NCI-H510A (cell line): ENCODE data around the gene MAGEA4.

Experiments
- DNase-seq: peaks from one replicate; lab custom pipeline; 2025; lab: John Stamatoyannopoulos, UW

MAGEA4 gene

DNA sequence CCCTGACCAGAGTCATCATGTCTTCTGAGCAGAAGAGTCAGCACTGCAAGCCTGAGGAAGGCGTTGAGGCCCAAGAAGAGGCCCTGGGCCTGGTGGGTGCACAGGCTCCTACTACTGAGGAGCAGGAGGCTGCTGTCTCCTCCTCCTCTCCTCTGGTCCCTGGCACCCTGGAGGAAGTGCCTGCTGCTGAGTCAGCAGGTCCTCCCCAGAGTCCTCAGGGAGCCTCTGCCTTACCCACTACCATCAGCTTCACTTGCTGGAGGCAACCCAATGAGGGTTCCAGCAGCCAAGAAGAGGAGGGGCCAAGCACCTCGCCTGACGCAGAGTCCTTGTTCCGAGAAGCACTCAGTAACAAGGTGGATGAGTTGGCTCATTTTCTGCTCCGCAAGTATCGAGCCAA, 11.0 kb downstream of the MAGEA4 start:
- no peak for DNase-seq

DNA sequence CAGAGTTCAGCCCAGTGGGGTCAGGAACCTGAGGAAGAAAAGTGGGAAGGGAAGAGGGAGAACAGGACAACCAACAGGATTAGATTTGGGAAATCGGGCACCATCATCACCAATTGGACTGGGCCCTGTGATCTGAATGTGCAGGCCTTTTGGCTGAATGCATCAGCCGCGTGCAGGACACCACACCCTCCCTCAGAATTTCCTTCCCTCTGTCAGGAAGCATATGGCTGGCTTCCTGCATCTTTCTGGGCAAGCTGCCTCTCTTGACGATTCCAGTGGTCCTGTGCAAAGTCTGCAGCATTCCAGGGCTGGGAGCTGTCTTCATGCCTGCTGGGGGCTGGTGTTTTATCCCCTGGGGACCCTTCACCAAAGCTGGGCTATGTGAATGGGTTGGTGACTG, 16.4 kb downstream of the MAGEA4 start:
- DNase-seq, result no peak

- DNase-seq, result no peak
Measured at GRCh38 chrX:151935358-151935757, 22.7 kb downstream of the MAGEA4 start.

- no peak for DNase-seq
Measured at GRCh38 chrX:151938172-151938571, 25.5 kb downstream of the MAGEA4 start.

DNA sequence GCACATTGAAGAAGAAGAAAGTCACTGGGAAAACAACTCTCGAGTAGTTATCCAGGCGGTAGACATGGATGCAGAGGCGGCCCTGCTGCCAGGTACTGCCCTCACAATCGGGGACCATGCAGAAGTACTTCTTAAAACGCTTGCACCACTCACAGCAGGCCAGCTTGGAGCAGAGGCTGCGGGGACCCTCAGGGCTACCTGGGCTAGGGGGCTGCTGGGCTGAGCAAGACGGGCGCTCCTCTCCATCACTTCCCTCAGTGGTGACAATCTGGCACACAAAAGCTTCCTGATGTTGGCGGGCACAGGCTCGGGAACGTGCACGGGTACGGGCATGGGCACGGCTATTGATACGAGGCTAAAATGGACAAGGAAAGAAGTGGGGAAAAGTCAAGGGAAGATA, 42.0 kb downstream of the MAGEA4 start:
- DNase-seq, result no peak

DNA sequence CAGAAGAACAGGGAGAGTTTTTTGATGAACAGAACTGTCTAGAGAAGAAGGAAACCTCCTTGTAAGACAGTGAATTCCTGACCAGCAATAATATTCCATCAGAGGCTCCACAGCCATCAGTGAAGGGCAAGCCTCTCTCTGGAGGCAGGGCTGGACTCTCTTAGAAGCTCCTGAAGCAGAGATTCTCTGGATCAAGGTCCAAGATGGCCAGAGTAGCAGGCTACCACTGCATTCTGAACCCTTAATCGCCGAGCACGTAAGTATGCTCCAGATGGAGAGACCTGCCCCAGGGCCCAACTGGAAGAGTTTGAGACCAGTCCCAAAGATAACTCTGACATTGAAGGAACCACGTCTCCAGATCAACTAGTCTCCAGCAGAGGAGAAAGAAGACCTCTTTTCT, 45.4 kb downstream of the MAGEA4 start:
- no peak for DNase-seq

DNA sequence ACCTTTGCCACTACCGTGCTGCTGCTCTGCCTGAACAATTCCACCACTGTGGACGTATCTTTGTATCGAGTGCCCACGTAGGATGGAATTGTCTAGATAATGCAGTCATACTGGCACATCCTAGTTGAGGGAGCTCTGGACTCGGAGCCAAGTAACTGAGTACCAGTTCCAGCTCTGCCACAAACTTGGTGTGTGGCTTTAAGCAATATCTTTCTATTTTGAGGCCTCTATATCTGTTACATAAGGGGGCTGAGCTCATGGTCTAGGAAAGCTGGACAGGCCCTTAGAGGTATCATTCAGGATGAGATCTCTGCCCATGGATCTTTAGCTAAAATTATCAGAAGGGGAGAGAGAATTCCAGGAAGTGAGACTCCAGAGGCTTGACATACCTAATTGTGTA, 49.3 kb downstream of the MAGEA4 start:
- DNase-seq, result no peak

DNA sequence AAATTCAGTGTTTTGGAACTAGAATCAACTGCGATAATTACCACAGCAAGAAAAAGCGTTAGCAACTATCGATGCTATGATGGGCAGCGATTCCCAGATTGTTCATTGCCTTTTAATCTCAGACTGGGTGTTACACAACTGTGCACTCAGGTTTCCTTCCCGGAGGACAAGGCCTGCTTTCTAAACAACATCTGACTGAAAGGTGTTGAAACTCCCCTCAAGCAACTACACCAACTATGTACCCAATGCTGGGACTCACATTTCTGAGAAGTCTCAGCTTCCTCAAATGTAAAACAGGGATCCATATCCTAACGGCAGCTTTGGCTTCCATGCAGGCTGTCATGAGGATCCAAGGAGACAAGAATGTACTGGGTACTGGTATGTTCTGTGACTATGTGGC, 53.5 kb downstream of the MAGEA4 start:
- no peak for DNase-seq

DNA sequence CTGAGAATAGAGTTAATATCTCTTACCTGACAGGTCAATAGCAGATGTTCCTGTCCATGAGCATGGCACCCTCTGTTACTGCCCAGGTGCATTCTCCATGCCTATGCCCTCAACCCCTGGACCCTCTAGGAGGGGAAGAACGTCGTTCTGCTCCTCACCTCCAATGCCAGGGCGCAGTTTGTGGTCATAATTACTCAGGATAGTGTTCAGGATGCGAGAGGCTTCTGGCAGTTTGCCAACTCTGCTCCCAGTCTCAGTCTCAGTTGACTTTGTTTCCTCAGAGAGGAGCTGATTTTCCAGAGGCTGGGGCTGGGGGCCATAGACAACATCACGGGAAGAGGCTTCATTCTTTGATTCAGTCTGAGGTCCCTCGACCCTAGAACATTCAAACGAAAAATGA, 57.3 kb downstream of the MAGEA4 start:
- DNase-seq, result no peak

DNA sequence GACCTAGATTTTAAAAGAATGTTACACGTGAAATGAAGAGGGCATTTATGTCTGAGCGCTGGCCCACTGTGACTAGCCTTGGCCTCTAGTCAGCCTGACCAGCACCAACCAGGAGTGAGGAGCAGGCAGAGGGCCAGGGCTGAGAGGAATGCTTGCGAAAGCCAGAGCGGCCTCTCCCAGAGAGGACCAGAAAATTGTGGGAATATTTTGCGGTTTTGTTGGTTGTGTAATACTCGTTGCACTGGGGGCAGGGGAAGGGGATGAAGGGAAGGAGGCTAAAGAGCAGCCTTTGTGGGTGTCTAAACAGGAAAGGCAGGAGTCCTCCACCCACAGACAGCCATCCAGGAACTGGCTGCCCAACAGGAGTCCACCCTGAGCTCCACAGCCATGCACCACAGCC, 58.0 kb downstream of the MAGEA4 start:
- no peak for DNase-seq

GRCh38 chrX:151973060-151973661, 60.5 kb downstream of the MAGEA4 start:
- no peak for DNase-seq

DNA sequence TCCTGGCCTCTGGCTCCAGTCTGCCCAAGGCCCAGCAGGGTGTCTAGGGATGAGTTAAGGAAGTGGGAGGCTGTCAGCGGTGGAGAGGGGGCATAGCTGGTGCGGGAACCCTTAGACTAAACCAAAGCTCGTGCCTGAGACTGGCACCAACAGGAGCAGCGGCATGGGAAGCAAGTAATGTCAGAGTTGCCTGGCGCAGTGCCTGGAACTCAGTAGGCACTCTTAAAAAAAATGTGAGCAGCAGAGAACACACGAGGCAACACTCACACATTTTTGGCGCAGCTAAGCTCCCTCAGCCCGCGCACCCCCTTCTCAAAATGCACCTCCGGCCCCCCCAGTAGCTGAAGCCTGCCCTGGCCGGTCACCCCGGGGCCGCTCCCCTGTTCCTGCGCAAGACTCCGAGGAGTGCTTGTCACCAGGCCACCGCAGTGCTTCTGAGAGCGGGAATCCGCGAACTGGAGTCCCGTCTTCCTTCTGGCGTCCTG, 61.2 kb downstream of the MAGEA4 start:
- DNase-seq, result no peak
